Stimulated activated naive CD8-positive, alpha-beta T cell treated with anti-CD3 and anti-CD28 coated beads, Interleukin-15, Interleukin-2, amounts not matched to agents 100 ng/mL and 50 ng/mL, for 24 hours (primary cell): Measurements from ENCODE around the gene GGCX.
"Not testable (repeated sequence)": the region's sequence is repeated elsewhere in the genome, so short reads cannot be mapped to it uniquely, and the experiment has no call there.

Experiments
- H3K27ac Mint-ChIP-seq: one replicate; pipeline ENCODE4 v1.8.0; 2021; ENCODE audit warnings: mild to moderate bottlenecking, mixed read lengths
- H3K27me3 Mint-ChIP-seq: one replicate; pipeline ENCODE4 v1.8.0; 2021; ENCODE audit warnings: mixed read lengths
- H3K36me3 Mint-ChIP-seq: one replicate; pipeline ENCODE4 v1.8.0; 2021; ENCODE audit warnings: low read depth, mixed read lengths
- H3K4me1 Mint-ChIP-seq: one replicate; pipeline ENCODE4 v1.8.0; 2021; ENCODE audit warnings: low read depth, mixed read lengths
- H3K4me3 Mint-ChIP-seq: one replicate; pipeline ENCODE4 v1.8.0; 2021; ENCODE audit warnings: mild to moderate bottlenecking, mixed read lengths
- H3K9me3 Mint-ChIP-seq: one replicate; pipeline ENCODE4 v1.8.0; 2021; ENCODE audit warnings: mixed read lengths

The GGCX gene

DNA sequence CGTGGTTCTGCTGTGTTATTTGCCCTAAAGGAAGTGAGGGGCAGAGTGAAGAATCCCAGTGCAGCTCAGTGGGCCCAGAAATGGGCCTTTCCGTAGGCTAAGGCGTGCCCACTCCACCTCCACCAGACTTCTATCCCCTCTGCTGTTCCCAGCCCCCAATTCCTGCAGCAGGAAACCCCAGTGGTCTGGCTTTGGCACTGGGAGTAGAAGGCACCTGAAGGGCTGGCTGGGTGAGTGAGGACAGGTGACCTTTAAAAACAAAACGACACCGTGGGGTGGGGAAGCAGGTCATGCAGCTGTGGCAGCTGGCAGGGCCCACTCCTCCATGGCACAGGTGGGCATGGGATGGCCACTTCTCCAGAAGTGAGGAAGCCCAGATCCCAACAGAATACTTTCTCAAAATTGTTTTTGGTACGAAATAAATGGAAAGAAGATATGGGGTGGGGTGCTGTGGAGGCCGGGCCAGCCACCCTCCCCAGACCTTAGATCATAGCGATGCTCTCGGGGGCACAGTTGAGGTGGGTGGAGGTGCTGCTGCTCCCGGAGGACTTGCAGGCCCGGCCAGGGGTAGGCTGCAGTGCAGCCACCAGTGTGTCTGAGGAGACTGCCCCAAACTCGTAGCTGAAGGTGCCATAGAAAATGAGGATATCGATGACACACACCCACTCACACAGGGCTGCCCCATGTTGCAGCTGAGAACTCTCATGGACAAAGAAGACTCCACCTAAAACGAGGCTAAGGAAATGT is 37.5 kb upstream of the GGCX start:
- H3K4me1 Mint-ChIP-seq = peaks cover 51% of the 10 kb centered on the region
- no peaks in the 10 kb centered on the region for H3K36me3 Mint-ChIP-seq
- no peak overlapping the region for H3K4me3 Mint-ChIP-seq
- no peaks in the 10 kb centered on the region for H3K27me3 Mint-ChIP-seq
- H3K9me3 Mint-ChIP-seq = no peaks in the 10 kb centered on the region
- no peak overlapping the region for H3K27ac Mint-ChIP-seq

DNA sequence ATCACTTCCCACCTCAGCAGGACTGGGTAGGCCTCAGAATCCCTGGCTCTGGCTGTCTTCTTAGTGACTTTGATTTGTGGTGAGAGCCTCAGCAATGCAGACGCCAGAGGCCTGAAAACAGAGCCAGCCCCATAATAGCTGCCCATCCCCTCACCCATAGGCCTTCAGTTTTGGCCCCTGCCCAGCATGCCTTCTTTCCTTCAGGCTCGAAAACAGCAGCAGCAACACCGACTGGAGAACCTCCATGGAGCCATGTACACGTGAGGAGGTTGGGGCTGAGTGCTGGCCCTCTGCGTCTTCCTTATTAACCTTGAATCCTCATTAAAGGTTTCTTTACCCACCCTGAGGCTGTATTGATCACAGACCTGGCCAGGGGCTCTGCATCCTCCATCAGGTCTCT is 35.9 kb upstream of the GGCX start:
- H3K4me3 Mint-ChIP-seq = peak overlapping the region; percentile 90
- H3K4me1 Mint-ChIP-seq = peaks cover 45% of the 10 kb centered on the region
- no peak overlapping the region for H3K27ac Mint-ChIP-seq
- no peaks in the 10 kb centered on the region for H3K9me3 Mint-ChIP-seq
- H3K27me3 Mint-ChIP-seq = no peaks in the 10 kb centered on the region
- H3K36me3 Mint-ChIP-seq = no peaks in the 10 kb centered on the region

DNA sequence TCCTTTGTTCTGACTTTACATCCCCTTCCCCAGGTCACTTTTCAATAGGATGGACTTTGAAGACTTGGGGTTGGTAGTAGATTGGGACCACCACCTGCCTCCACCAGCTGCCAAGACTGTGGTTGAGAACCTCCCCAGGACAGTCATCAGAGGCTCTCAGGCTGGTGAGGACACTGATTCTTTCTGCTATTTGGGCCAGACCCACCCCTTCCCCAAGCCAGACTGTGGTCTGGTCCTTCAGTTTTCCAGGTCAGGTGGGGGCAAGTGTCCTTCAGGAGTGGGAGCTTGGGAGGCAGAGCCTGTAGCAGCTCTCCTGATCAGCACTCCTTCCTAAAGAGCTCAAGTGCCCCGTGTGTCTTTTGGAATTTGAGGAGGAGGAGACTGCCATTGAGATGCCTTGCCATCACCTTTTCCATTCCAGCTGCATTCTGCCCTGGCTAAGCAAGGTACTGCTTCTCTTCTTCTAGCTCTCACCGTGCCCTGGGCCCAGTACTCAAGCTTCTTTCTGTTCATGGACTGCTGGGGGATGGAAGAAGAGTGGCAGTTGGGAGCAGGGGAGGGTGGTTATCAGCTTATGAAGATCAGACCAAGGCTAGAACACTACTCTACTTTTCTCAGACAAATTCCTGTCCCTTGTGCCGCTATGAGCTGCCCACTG is 35.3 kb upstream of the GGCX start:
- Mint-ChIP-seq H3K4me1 (peaks cover 40% of the 10 kb centered on the region), H3K4me3 (peak overlapping the region; percentile 90), H3K9me3 (no peaks in the 10 kb centered on the region), H3K27me3 (no peaks in the 10 kb centered on the region), H3K27ac (no peak overlapping the region), H3K36me3 (no peaks in the 10 kb centered on the region)

DNA sequence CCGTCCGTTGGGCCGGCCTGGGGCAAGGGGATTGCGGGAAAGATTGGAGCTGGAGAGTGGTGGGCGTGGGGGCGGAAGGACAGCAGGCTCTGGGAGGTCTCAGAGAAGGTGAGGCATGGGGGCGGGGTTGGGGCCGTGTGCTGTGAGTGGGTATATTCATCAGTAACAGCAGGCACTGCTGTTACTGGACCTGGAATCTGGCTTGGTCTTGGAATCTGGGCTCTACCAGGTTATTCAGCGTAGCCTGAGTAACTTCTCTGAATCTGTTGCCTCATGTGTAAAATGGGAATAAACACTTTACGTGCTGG is 34.7 kb upstream of the GGCX start:
- Mint-ChIP-seq H3K36me3 (no peaks in the 10 kb centered on the region), H3K4me1 (peaks cover 38% of the 10 kb centered on the region), H3K27ac (peak overlapping the region; percentile 92), H3K9me3 (no peaks in the 10 kb centered on the region), H3K4me3 (peak overlapping the region; percentile 90), H3K27me3 (no peaks in the 10 kb centered on the region)

DNA sequence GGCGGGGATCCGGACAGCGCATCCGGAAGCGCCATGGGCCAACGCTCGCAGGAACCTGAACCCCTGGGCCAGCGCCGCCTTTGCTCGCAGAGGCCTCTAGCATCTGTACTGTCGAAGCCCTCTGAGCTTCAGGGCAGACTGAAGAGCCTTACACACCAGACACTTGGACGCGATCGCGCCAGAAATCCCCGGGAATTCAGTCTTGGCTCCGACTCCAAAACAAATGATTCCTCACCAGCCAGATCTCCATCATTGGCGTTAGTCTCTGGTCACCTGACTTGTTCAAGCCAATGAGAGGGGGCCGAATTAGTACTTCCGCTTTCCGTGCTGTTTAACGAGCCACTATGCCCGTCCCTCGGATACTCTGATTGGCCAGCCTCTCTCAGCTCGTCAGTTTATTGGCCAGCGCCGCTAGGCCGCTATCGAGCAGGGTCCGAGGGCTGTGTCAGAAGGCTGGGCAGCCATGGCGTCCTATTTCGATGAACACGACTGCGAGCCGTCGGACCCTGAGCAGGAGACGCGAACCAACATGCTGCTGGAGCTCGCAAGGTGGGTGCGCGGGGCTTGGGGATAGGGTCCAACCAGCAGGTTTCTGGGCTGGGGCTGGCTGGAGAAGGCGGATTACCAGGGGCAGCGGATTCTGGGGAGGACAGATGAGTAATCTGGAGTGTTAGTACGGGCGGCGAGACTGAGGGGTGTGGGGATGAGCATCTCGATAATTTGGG is 34.2 kb upstream of the GGCX start, which contains the start of gene RNF181:
RNF181 (plus strand) TSS at position 445 of the 725 bp plus-strand sequence; CDS start at position 464, 19 bp downstream.
- Mint-ChIP-seq H3K4me1 (peaks cover 38% of the 10 kb centered on the region), H3K27ac (peak within 1 kb of the TSS; percentile 92), H3K9me3 (no peaks in the 10 kb centered on the region), H3K4me3 (peak within 1 kb of the TSS; percentile 90), H3K36me3 (no peaks in the 10 kb centered on the region), H3K27me3 (no peaks in the 10 kb centered on the region)

DNA sequence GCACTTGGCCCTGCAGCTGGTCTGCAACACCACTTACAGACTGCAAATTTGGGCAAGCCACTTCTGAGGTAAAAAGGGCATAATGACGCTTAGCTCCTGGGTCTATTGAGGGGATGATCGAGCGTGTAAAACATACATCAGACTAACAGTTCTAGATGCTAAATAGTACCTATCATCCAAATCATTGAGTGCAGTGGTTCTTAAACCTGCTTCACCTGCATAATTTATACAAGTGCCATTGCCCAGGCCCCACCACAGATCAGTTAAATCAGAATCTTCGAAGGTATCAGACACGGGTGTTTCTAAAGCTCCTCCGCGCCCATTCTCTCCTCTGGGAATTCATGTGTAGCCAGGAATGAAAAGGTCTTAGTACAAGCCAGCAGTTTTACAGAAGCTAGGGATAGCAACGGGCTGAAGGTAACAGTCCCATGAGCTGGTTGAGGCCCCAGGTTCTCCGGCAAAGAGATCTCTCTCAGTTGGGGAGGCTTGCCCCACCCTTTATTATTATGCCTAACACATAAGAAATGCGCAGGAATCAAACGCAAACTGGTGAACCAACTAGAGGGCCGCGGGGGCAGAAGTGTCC is 33.5 kb upstream of the GGCX start:
- Mint-ChIP-seq H3K27me3 (no peaks in the 10 kb centered on the region), H3K4me3 (peak overlapping the region; percentile 90), H3K9me3 (no peaks in the 10 kb centered on the region), H3K4me1 (peaks cover 37% of the 10 kb centered on the region), H3K27ac (peak overlapping the region; percentile 92), H3K36me3 (no peaks in the 10 kb centered on the region)

DNA sequence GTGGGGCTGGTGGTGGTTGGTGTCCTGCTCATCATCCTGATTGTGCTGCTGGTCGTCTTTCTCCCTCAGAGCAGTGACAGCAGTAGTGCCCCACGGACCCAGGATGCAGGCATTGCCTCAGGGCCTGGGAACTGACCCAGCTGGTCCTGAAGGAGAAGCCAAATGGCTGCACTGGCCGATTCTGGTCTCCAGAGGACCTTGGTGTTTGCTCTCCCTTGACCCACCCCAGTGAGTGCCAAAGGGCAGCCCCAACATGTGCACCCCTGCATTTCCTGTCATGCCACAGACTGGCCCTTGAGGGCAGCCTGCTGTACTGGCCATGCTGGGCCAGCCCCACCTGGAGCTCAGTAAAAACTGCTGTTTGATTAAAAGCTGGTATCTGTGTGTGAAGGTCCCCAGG is 31.7 kb upstream of the GGCX start:
- Mint-ChIP-seq H3K27ac (no peak overlapping the region), H3K27me3 (no peaks in the 10 kb centered on the region), H3K9me3 (no peaks in the 10 kb centered on the region), H3K4me3 (no peak overlapping the region), H3K4me1 (peaks cover 27% of the 10 kb centered on the region), H3K36me3 (no peaks in the 10 kb centered on the region)

DNA sequence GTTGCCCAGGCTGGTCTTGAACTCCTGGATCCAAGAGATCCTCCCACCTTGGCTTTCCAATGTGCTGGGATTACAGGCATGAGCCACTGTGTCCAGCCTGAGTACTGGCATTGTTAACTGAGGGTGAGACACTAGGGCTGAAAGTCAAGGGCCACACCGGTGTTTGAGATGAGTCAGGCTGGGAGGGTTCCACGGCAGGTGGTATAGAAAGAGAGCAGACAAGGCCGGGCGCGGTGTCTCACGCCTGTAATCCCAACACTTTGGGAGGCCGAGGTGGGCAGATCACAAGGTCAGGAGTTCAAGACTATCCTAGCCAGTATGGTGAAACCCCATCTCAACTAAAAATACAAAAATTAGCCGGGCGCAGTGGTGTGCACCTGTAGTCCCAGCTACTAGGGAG is 31.0 kb upstream of the GGCX start:
- not testable (repeated sequence) for H3K4me3 Mint-ChIP-seq, H3K27me3 Mint-ChIP-seq, H3K27ac Mint-ChIP-seq, H3K36me3 Mint-ChIP-seq, H3K9me3 Mint-ChIP-seq
- peaks cover 29% of the 10 kb centered on the region for H3K4me1 Mint-ChIP-seq

DNA sequence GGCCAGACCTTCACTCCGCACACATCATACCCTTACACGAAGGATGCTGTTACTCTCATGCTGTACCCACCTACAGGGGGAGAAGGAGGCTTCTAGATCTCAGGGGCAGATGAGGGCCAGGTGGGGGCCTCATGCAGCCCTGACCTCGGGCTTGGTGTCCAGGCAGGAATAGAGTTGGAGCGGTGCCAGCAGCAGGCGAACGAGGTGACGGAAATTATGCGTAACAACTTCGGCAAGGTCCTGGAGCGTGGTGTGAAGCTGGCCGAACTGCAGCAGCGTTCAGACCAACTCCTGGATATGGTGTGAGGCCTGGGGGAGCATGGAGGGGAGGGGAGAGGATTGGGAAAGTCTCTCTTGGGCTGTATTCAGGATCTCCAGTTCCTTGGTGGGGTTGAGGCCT is 30.3 kb upstream of the GGCX start:
- Mint-ChIP-seq H3K4me3 (no peak overlapping the region), H3K9me3 (no peaks in the 10 kb centered on the region), H3K27me3 (no peaks in the 10 kb centered on the region), H3K4me1 (peaks cover 23% of the 10 kb centered on the region), H3K27ac (no peak overlapping the region), H3K36me3 (no peaks in the 10 kb centered on the region)

DNA sequence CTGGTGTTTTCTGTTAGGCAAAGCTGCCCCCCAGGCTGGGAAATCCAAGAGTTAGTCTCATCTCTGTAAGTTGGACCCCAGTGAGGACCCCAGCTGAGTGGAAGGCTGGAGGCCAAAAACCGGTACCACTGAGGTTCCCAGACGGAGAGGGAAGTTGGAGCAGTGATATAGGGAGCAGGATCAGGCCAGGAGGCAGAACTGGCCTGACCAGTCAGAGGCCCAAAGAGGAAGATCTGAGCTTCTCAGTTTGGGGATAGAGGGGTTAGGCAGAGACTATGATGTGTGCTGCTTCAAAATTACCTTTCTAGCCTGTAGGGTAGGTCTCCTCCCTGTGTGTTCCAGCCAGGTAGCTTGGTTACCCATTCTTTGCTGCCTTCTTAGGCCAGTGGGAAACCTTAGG is 29.7 kb upstream of the GGCX start:
- Mint-ChIP-seq H3K36me3 (no peaks in the 10 kb centered on the region), H3K9me3 (no peaks in the 10 kb centered on the region), H3K4me1 (peaks cover 21% of the 10 kb centered on the region), H3K27me3 (no peaks in the 10 kb centered on the region), H3K4me3 (no peak overlapping the region), H3K27ac (no peak overlapping the region)

DNA sequence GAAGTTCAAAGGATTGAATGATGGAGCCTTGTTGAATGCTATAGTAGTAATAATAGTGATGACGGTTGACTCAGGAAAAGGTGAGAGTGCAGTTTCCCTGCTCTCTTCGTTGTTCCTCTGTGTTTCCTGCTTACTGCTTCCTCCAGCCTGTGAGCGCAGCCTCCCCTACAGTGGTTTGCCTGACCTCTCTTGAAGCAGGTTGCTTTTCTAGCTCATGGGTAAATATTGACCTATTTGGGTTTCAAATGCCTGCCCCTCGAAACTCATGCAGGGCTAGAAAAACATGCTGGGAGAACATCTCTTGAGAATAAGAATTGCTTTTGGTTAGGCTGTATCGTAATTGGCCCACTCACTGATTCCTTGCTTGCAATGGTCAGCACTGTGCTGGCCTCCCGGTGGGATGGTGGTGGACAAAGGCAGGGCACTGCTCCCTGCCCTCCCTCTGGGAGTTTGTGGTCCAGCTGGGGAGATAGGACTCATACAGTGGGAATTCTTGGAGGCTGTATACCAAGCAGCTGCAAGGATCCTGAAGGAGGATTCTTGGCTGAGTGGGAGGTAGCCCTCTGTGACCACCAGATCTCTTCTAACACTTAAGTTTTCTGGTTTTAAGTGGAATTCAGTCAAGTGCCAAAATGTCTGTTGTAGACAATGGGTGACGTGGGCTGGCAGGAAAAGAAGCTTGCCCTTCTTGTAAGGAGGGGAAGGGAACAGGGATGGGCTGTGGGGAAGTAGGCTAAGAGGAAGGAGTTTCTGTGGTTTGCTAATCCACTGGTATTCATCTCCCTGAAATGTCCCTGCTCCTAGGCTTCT is 28.9 kb upstream of the GGCX start:
- peaks cover 28% of the 10 kb centered on the region for H3K4me1 Mint-ChIP-seq
- peak overlapping the region; percentile 33 for H3K27ac Mint-ChIP-seq
- H3K4me3 Mint-ChIP-seq = no peak overlapping the region

DNA sequence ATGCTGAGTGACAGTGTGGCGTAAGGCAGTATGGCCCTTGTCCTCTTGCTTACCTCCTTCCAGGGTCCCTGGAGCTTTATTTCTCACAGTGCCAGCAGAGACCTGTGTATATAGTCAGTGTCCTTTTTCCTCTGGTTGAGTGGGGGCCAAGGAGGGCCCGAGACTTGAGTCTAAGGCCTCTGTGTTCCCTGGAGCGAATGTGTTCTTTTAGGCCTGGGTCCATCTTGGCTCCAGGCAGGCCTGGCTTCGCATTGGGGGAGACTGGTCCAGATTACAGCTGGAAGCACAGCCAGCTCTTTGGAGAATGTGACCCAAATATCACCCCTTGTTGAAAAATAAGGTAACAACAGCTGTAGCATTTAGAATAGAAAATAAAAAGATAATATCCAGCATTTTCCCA is 27.9 kb upstream of the GGCX start:
- H3K27ac Mint-ChIP-seq = no peak overlapping the region

More for the DNA sequence above, 28.9 kb upstream of the GGCX start:
- no peaks in the 10 kb centered on the region for H3K36me3 Mint-ChIP-seq
- H3K9me3 Mint-ChIP-seq = no peaks in the 10 kb centered on the region
- H3K27me3 Mint-ChIP-seq = no peaks in the 10 kb centered on the region

DNA sequence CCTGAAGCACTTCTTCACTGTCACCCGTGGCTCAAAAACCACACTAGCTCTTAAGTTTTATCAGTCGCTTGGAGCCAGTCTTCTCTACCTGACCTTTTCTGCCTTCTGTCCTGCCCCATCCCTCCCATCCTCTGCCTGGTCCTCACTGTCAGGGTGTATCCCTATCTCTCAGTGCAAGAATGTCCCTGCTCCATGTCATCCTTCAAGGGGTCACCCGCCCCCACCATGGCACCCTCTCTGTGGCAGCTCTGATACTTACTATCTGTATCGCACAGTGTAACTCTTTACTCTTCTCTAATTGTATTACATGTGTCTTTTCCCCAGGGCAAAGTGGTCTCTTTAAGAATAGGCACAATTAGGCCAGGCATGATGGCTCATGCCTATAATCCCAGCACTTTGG is 27.4 kb upstream of the GGCX start:
- H3K9me3 Mint-ChIP-seq = no peaks in the 10 kb centered on the region
- no peaks in the 10 kb centered on the region for H3K27me3 Mint-ChIP-seq
- no peak overlapping the region for H3K4me3 Mint-ChIP-seq
- no peaks in the 10 kb centered on the region for H3K36me3 Mint-ChIP-seq
- peaks cover 30% of the 10 kb centered on the region for H3K4me1 Mint-ChIP-seq
- H3K27ac Mint-ChIP-seq = peak overlapping the region; percentile 12

More for the DNA sequence above, 27.9 kb upstream of the GGCX start:
- peaks cover 28% of the 10 kb centered on the region for H3K4me1 Mint-ChIP-seq
- H3K36me3 Mint-ChIP-seq = no peaks in the 10 kb centered on the region
- no peaks in the 10 kb centered on the region for H3K9me3 Mint-ChIP-seq
- no peaks in the 10 kb centered on the region for H3K27me3 Mint-ChIP-seq
- no peak overlapping the region for H3K4me3 Mint-ChIP-seq

DNA sequence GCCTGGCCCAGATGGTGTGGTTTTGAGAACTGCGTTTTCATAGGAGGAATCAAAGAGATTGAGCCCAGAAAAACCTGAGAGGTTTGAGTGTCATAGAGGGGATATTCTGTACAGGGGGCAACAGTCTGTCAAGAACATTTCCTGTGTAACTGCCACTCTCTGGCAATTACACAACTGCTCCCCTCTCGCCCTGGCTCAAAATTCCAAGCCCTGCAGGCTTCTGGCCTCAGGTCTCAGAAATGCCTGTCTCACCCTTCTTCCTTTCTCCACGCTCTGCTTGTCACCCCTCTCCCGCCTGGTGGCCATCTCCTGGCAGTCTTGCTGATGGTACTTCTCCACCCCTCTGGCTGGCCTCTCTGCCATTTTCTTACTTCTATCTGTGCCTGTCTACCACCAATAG is 26.9 kb upstream of the GGCX start:
- H3K27ac Mint-ChIP-seq = peak overlapping the region; percentile 12
- no peaks in the 10 kb centered on the region for H3K9me3 Mint-ChIP-seq
- peaks cover 34% of the 10 kb centered on the region for H3K4me1 Mint-ChIP-seq
- H3K4me3 Mint-ChIP-seq = no peak overlapping the region
- no peaks in the 10 kb centered on the region for H3K36me3 Mint-ChIP-seq
- no peaks in the 10 kb centered on the region for H3K27me3 Mint-ChIP-seq
